PC-9 (cell line): ENCODE results near the gene ADNP. TPM values are rescaled to one million over a fixed set of nuclear protein-coding genes. Genes with fewer than 3 reads are reported as not detected.

ENCODE experiments used
- BruUV-seq: library from RNA; stranded (reverse); fragments of 400-500 nt; replicated peaks from 2 replicates; lab custom pipeline; 2021; lab: Mats Ljungman, UMichigan
- CTCF ChIA-PET: fragments of 300-600 bp; sonication (Branson Sonifier 250); formaldehyde crosslinking; loops from one replicate; lab custom pipeline; 2022; ENCODE audit warnings: antibody characterized with exemption; lab: Charles Lee
- POLR2A ChIA-PET: fragments of 300-600 bp; sonication (Branson Sonifier 250); formaldehyde crosslinking; loops from one replicate; lab custom pipeline; 2022; ENCODE audit warnings: antibody characterized with exemption; ENCODE audit not compliant: unreplicated experiment; lab: Charles Lee
- DNase-seq, 2 experiments: peaks; one replicate each; pipeline versions ENCODE4 v3.0.0 to v3.0.0-alpha.2; 2015 to 2022; ENCODE audit warnings: mixed read lengths in 1 of 2
- H2AFZ ChIP-seq: fragments of 200-600 bp; sonication (generic); 2 replicates; pipeline ENCODE4 v1.8.1; 2017; ENCODE audit warnings: antibody characterized with exemption
- H3F3A ChIP-seq: fragments of 200-600 bp; sonication (generic); 2 replicates; pipeline ENCODE4 v1.8.1; 2017; ENCODE audit warnings: antibody characterized with exemption, mild to moderate bottlenecking, low read depth; ENCODE audit not compliant: insufficient read depth
- H3K27ac ChIP-seq: fragments of 200-600 bp; sonication (generic); 2 replicates; pipeline ENCODE4 v1.6.1; 2016; ENCODE audit warnings: mixed run types
- H3K27me3 ChIP-seq: fragments of 200-600 bp; sonication (generic); 2 replicates; pipeline ENCODE4 v1.6.1; 2016; ENCODE audit warnings: low read depth, mixed run types; ENCODE audit not compliant: insufficient read depth
- H3K36me3 ChIP-seq: fragments of 200-600 bp; sonication (generic); 2 replicates; pipeline ENCODE4 v1.6.1; 2016; ENCODE audit warnings: low read depth, mixed run types
- H3K4me1 ChIP-seq: fragments of 200-600 bp; sonication (generic); replicated peaks from 2 replicates; pipeline ENCODE4 v1.6.1; 2016; ENCODE audit warnings: mixed run types; ENCODE audit not compliant: insufficient read depth
- H3K4me2 ChIP-seq: fragments of 200-600 bp; sonication (generic); 2 replicates; pipeline ENCODE4 v1.6.1; 2017; ENCODE audit warnings: mixed run types
- H3K4me3 ChIP-seq: fragments of 200-600 bp; sonication (generic); 2 replicates; pipeline ENCODE4 v1.6.1; 2016; ENCODE audit warnings: mixed run types
- H3K79me2 ChIP-seq: fragments of 200-600 bp; sonication (generic); 2 replicates; pipeline ENCODE4 v1.6.1; 2017; ENCODE audit warnings: low read depth, mixed run types
- H3K9me2 ChIP-seq: fragments of 200-600 bp; sonication (generic); 2 replicates; pipeline ENCODE4 v1.8.1; 2017; ENCODE audit warnings: mild to moderate bottlenecking; ENCODE audit not compliant: insufficient read depth
- H3K9me3 ChIP-seq: fragments of 200-600 bp; sonication (generic); 2 replicates; pipeline ENCODE4 v1.8.1; 2016; ENCODE audit warnings: low read depth; ENCODE audit not compliant: insufficient read depth
- H4K20me1 ChIP-seq: fragments of 200-600 bp; sonication (generic); 2 replicates; pipeline ENCODE4 v1.8.1; 2017; ENCODE audit not compliant: insufficient read depth
- CTCF ChIP-seq: fragments of 200-600 bp; sonication (generic); conservative IDR thresholded peaks from 2 replicates; pipeline ENCODE4 v1.6.1; 2017; ENCODE audit warnings: mixed run types, antibody characterized with exemption, mild to moderate bottlenecking, moderate library complexity
- EZH2 ChIP-seq: fragments of 200-600 bp; sonication (generic); IDR thresholded peaks from 2 replicates; pipeline ENCODE4 v1.8.0; 2017; ENCODE audit warnings: antibody characterized with exemption, low read depth
- intact Hi-C: fragments of 100-400 bp; cut with micrococcal nuclease; formaldehyde crosslinking; loops from one replicate; pipeline ENCODE4 v1.10.0; 2022; ENCODE audit not compliant: unreplicated experiment
- total RNA-seq: library from RNA; stranded (reverse); gene quantifications from 2 replicates; pipeline ENCODE4 v1.2.3, GENCODE V29; 2021

The ADNP gene
- total RNA-seq, 1 experiment from 2014 or later: 104 TPM

- TF ChIP-seq EZH2 (no peak), CTCF (no peak)
- ChIA-PET POLR2A (no interaction called here), CTCF (interaction anchor here (0.6 kb wide), 1 partner anchor 400 kb away, joined by 9 read pairs; no protein-coding TSS in a partner anchor)
- H3K79me2 ChIP-seq: no peaks in the 10 kb centered on the region
- no peaks in the 10 kb centered on the region for H3K36me3 ChIP-seq
- H3F3A ChIP-seq: peaks cover 1% of the 10 kb centered on the region; the same call in 1 of the 2 replicates
- H3K4me3 ChIP-seq: no peak overlapping the region
- no peak overlapping the region for H2AFZ ChIP-seq
- no peaks in the 10 kb centered on the region for H4K20me1 ChIP-seq
- no peak for DNase-seq
- H3K4me1 ChIP-seq: no peaks in the 10 kb centered on the region
- H3K27ac ChIP-seq: no peak overlapping the region
- peaks cover 9% of the 10 kb centered on the region; the same call in 1 of the 2 replicates for H3K27me3 ChIP-seq
- H3K4me2 ChIP-seq: no peak overlapping the region
- no peaks in the 10 kb centered on the region for H3K9me2 ChIP-seq
- intact Hi-C loops: no loop called here
- BruUV-seq: no TSS peak
- H3K9me3 ChIP-seq: no peaks in the 10 kb centered on the region
Measured at GRCh38 chr20:50969435-50969834, 38.2 kb upstream of the ADNP start.

- no peak for DNase-seq
- no peaks in the 10 kb centered on the region for H3K36me3 ChIP-seq
- H3K4me2 ChIP-seq: no peak overlapping the region
- POLR2A ChIA-PET: no interaction called here
- no peak overlapping the region for H2AFZ ChIP-seq
- no TSS peak for BruUV-seq
- no peaks in the 10 kb centered on the region for H3K9me2 ChIP-seq
- CTCF ChIA-PET: no interaction called here
- TF ChIP-seq EZH2 (no peak), CTCF (no peak)
- no peak overlapping the region for H3K4me3 ChIP-seq
- H3K27ac ChIP-seq: no peak overlapping the region
- intact Hi-C loops: no loop called here
- H3F3A ChIP-seq: peaks cover 12% of the 10 kb centered on the region; the same call in 1 of the 2 replicates
- no peaks in the 10 kb centered on the region for H3K79me2 ChIP-seq
- H3K4me1 ChIP-seq: no peaks in the 10 kb centered on the region
- no peaks in the 10 kb centered on the region for H3K9me3 ChIP-seq
- H3K27me3 ChIP-seq: peaks cover 9% of the 10 kb centered on the region; the same call in 1 of the 2 replicates
- no peaks in the 10 kb centered on the region for H4K20me1 ChIP-seq
Measured at GRCh38 chr20:50968289-50968688, 37.1 kb upstream of the ADNP start.

- peaks cover 12% of the 10 kb centered on the region; the same call in 1 of the 2 replicates for H3F3A ChIP-seq
- ChIA-PET CTCF (interaction anchor here (0.6 kb wide), 1 partner anchor 24 kb away, joined by 5 read pairs; no protein-coding TSS in a partner anchor), POLR2A (no interaction called here)
- DNase-seq: no peak
- no peaks in the 10 kb centered on the region for H3K4me1 ChIP-seq
- TF ChIP-seq CTCF: no peak
- no peak for TF ChIP-seq EZH2
- no peaks in the 10 kb centered on the region for H3K9me2 ChIP-seq
- no peak overlapping the region for H3K4me3 ChIP-seq
- no TSS peak for BruUV-seq
- H3K79me2 ChIP-seq: no peaks in the 10 kb centered on the region
- no peak overlapping the region for H3K4me2 ChIP-seq
- H3K36me3 ChIP-seq: no peaks in the 10 kb centered on the region
- H3K27me3 ChIP-seq: peaks cover 6% of the 10 kb centered on the region; the same call in 1 of the 2 replicates
- H3K27ac ChIP-seq: no peak overlapping the region
- H4K20me1 ChIP-seq: no peaks in the 10 kb centered on the region
- no peak overlapping the region for H2AFZ ChIP-seq
- no peaks in the 10 kb centered on the region for H3K9me3 ChIP-seq
- intact Hi-C loops: no loop called here
Measured at GRCh38 chr20:50967586-50967985, 36.3 kb upstream of the ADNP start.
